Measurements from ENCODE around the gene ELL.
A peak's percentile ranks its signal among the peaks of the same experiment; 100 is the strongest.
"Not testable (repeated sequence)": the region's sequence is repeated elsewhere in the genome, so short reads cannot be mapped to it uniquely, and the experiment has no call there.

The ELL gene

GRCh38 chr19:18532168-18532890 is 10.5 kb upstream of the ELL start:
- no peak for DNase-seq (ENCODE audit: extremely low read depth in 1 of 2, low read depth in 1 of 2)

GRCh38 chr19:18531485-18531884 is 9.6 kb upstream of the ELL start:
- DNase-seq (ENCODE audit: extremely low read depth in 1 of 2, low read depth in 1 of 2) = no peak

GRCh38 chr19:18529782-18530181 is 7.9 kb upstream of the ELL start:
- no peak for DNase-seq (ENCODE audit: extremely low read depth in 1 of 2, low read depth in 1 of 2)

- no peak for DNase-seq (ENCODE audit: extremely low read depth in 1 of 2, low read depth in 1 of 2)
Observed at GRCh38 chr19:18526316-18526715, 4.4 kb upstream of the ELL start.

- DNase-seq (ENCODE audit: extremely low read depth in 1 of 2, low read depth in 1 of 2) = no peak
Observed at GRCh38 chr19:18523841-18524240, 2.0 kb upstream of the ELL start.

GRCh38 chr19:18522862-18523440 is 1.1 kb upstream of the ELL start:
- DNase-seq (ENCODE audit: extremely low read depth in 1 of 2, low read depth in 1 of 2) = not testable (repeated sequence)

- DNase-seq (ENCODE audit: extremely low read depth in 1 of 2, low read depth in 1 of 2) = peak; percentile 100
Observed at GRCh38 chr19:18522124-18522861, 423 bp upstream of the ELL start.

GRCh38 chr19:18520848-18521691 is 800 bp downstream of the ELL start:
- no peak for DNase-seq (ENCODE audit: extremely low read depth in 1 of 2, low read depth in 1 of 2)

GRCh38 chr19:18519962-18520847 is 1.7 kb downstream of the ELL start:
- no peak for DNase-seq (ENCODE audit: extremely low read depth in 1 of 2, low read depth in 1 of 2)

- DNase-seq (ENCODE audit: extremely low read depth in 1 of 2, low read depth in 1 of 2) = no peak
Observed at GRCh38 chr19:18518639-18519038, 3.2 kb downstream of the ELL start.

GRCh38 chr19:18517606-18518005 is 4.3 kb downstream of the ELL start:
- DNase-seq (ENCODE audit: extremely low read depth in 1 of 2, low read depth in 1 of 2) = no peak

- DNase-seq (ENCODE audit: extremely low read depth in 1 of 2, low read depth in 1 of 2) = no peak
Observed at GRCh38 chr19:18515959-18516358, 5.9 kb downstream of the ELL start.

- DNase-seq (ENCODE audit: extremely low read depth in 1 of 2, low read depth in 1 of 2) = no peak
Observed at GRCh38 chr19:18514800-18515682, 6.8 kb downstream of the ELL start.

GRCh38 chr19:18513868-18514267 is 8.0 kb downstream of the ELL start:
- no peak for DNase-seq (ENCODE audit: extremely low read depth in 1 of 2, low read depth in 1 of 2)

- no peak for DNase-seq (ENCODE audit: extremely low read depth in 1 of 2, low read depth in 1 of 2)
Observed at GRCh38 chr19:18510216-18510615, 11.7 kb downstream of the ELL start.

- DNase-seq (ENCODE audit: extremely low read depth in 1 of 2, low read depth in 1 of 2) = no peak
Observed at GRCh38 chr19:18508585-18508984, 13.3 kb downstream of the ELL start.

GRCh38 chr19:18507727-18508440 is 14.0 kb downstream of the ELL start:
- DNase-seq (ENCODE audit: extremely low read depth in 1 of 2, low read depth in 1 of 2) = no peak

- no peak for DNase-seq (ENCODE audit: extremely low read depth in 1 of 2, low read depth in 1 of 2)
Observed at GRCh38 chr19:18507021-18507726, 14.7 kb downstream of the ELL start.
